GM12878 (cell line): ENCODE measurements around the gene DTX1. TPM values are rescaled to one million over a fixed set of nuclear protein-coding genes. Genes with fewer than 3 reads are reported as not detected.
A peak's percentile ranks its signal among the peaks of the same experiment; 100 is the strongest.

Experiments used
- ATAC-seq: fragments of 200-7000 bp; cut with Tn5 transposase; 3 replicates; pipeline ENCODE4 v1.9.1; 2020; ENCODE audit warnings: mild to moderate bottlenecking, moderate library complexity
- BruUV-seq: library from RNA; stranded (reverse); fragments of 400-500 nt; replicated peaks from 2 replicates; lab custom pipeline; 2021; lab: Mats Ljungman, UMichigan
- CTCF ChIA-PET: fragments of 300-600 bp; sonication (Branson Sonifier 250); formaldehyde crosslinking; extraction: SDS; loops from one replicate; lab custom pipeline; 2021; ENCODE audit warnings: inconsistent platforms; lab: Yijun Ruan, JAX
- POLR2A ChIA-PET: fragments of 350-600 bp; formaldehyde crosslinking; extraction: SDS; loops from one replicate; lab custom pipeline; 2021; ENCODE audit warnings: inconsistent platforms; lab: Charles Lee
- RAD21 ChIA-PET: fragments of 300-600 bp; sonication (Branson Sonifier 250); formaldehyde crosslinking; loops from one replicate; lab custom pipeline; 2023; ENCODE audit warnings: antibody characterized with exemption; ENCODE audit not compliant: unreplicated experiment; lab: Charles Lee
- SMC1A ChIA-PET: fragments of 300-600 bp; sonication (Branson Sonifier 250); formaldehyde crosslinking; loops from one replicate; lab custom pipeline; 2023; ENCODE audit not compliant: unreplicated experiment, uncharacterized antibody; lab: Charles Lee
- DNase-seq: peaks from one replicate; pipeline ENCODE4 v3.0.0-alpha.2; 2011; ENCODE audit warnings: low read depth, low spot score
- FAIRE-seq: peaks from 3 replicates; lab custom pipeline; 2011; peaks lifted over from hg19 to GRCh38; lab: Jason Lieb, UNC
- H2AFZ ChIP-seq: 2 replicates; pipeline ENCODE4 v1.6.0; 2011; ENCODE audit warnings: low read depth, low read length, control low read depth; ENCODE audit not compliant: control insufficient read depth
- H3K27ac ChIP-seq: 2 replicates; pipeline ENCODE4 v1.5.1; 2011; ENCODE audit warnings: control low read depth; ENCODE audit not compliant: control insufficient read depth, insufficient read depth
- H3K27me3 ChIP-seq, 2 experiments: replicated peaks in 1 of 2; 2 replicates each; pipeline versions ENCODE4 v1.6.0 to v1.6.1; 2011; ENCODE audit warnings: low read length in 1 of 2; ENCODE audit not compliant: control insufficient read depth in 2 of 2, insufficient read depth in 2 of 2
- H3K36me3 ChIP-seq, 2 experiments: 2 replicates each; pipeline ENCODE4 v1.5.1; 2011; ENCODE audit warnings: low read length in 1 of 2; ENCODE audit not compliant: control insufficient read depth in 2 of 2, insufficient read depth in 2 of 2
- H3K4me1 ChIP-seq: 2 replicates; pipeline ENCODE4 v1.6.1; 2011; ENCODE audit warnings: mild to moderate bottlenecking, low read length, moderate library complexity, mixed read lengths; ENCODE audit not compliant: control insufficient read depth, insufficient read depth
- H3K4me2 ChIP-seq: 2 replicates; pipeline ENCODE4 v1.6.0; 2011; ENCODE audit warnings: control low read depth; ENCODE audit not compliant: control insufficient read depth, insufficient read depth
- H3K4me3 ChIP-seq: fragments of 200-600 bp; sonication (generic); 2 replicates; pipeline ENCODE4 v1.5.1; 2016
- H3K79me2 ChIP-seq: 2 replicates; pipeline ENCODE4 v1.6.0; 2011; ENCODE audit warnings: low read length; ENCODE audit not compliant: control insufficient read depth, insufficient read depth
- H3K9ac ChIP-seq: 2 replicates; pipeline ENCODE4 v1.8.0; 2011; ENCODE audit warnings: low read length, control low read depth, mixed read lengths; ENCODE audit not compliant: control insufficient read depth, insufficient read depth
- H3K9me3 ChIP-seq: replicated peaks from 3 replicates; pipeline ENCODE4 v1.5.1; 2011; ENCODE audit warnings: mild to moderate bottlenecking, low read length; ENCODE audit not compliant: control insufficient read depth, insufficient read depth
- H4K20me1 ChIP-seq: 2 replicates; pipeline ENCODE4 v1.6.0; 2011; ENCODE audit not compliant: control insufficient read depth, insufficient read depth
- CREB1 ChIP-seq: IDR thresholded peaks from 2 replicates; pipeline ENCODE4 v1.6.1; 2012; ENCODE audit warnings: low read depth, mild to moderate bottlenecking, inconsistent platforms
- GATAD2B ChIP-seq: fragments of 450-650 bp; conservative IDR thresholded peaks from 2 replicates; pipeline ENCODE4 v1.6.1; 2017; ENCODE audit warnings: low read depth, mild to moderate bottlenecking, moderate library complexity
- HDAC2 ChIP-seq: fragments of 200-600 bp; sonication (generic); IDR thresholded peaks from 2 replicates; pipeline ENCODE4 v1.6.1; 2017
- HDGF ChIP-seq: fragments of 450-650 bp; IDR thresholded peaks from 2 replicates; pipeline ENCODE4 v1.6.1; 2016; ENCODE audit warnings: antibody characterized with exemption
- NBN ChIP-seq: fragments of 450-650 bp; IDR thresholded peaks from 2 replicates; pipeline ENCODE4 v1.6.1; 2016
- SIX5 ChIP-seq: IDR thresholded peaks from 2 replicates; pipeline ENCODE4 v1.6.1; 2011; ENCODE audit warnings: mild to moderate bottlenecking, low read depth, low read length, moderate library complexity; ENCODE audit not compliant: severe bottlenecking
- STAT3 ChIP-seq: IDR thresholded peaks from 2 replicates; pipeline ENCODE4 v1.6.1; 2011; ENCODE audit warnings: low read depth, low read length, improper control_type of control experiment
- TARDBP ChIP-seq: IDR thresholded peaks from 2 replicates; pipeline ENCODE4 v1.6.1; 2016; ENCODE audit warnings: borderline replicate concordance
- WGBS: methylation state at CpG from one replicate; pipeline ENCODE4 v1.1.6; 2016; ENCODE audit warnings: low lambda C conversion rate; ENCODE audit not compliant: insufficient replicate concordance, insufficient coverage; ENCODE audit errors: missing lambda C conversion rate; 5-methylcytosine and 5-hydroxymethylcytosine counted together
- in situ Hi-C: fragments of 300-500 bp; cut with MboI; formaldehyde crosslinking; loops from 9 replicates; pipeline ENCODE4 v1.14.3; 2018; ENCODE audit warnings: mixed read lengths
- intact Hi-C: fragments of 100-400 bp; cut with micrococcal nuclease; formaldehyde crosslinking; loops from one replicate; pipeline ENCODE4 v1.14.2; 2022; ENCODE audit not compliant: unreplicated experiment
- polyA plus RNA-seq, 11 experiments: library from polyadenylated mRNA; depleted of rRNA in 4 of 11; unstranded in 6 of 11; stranded (reverse) in 5 of 11; fragments of >200 nt; fragmentation: Nextera tagmentation in 4 of 11; fragmentation: Illumina TruSeq in 1 of 11; extraction: Ambion mirVana in 4 of 11; extraction: Trizol in 1 of 11; gene quantifications; 1 replicate in 1 of 11; 2 replicates in 10 of 11; pipeline versions ENCODE4 v1.2.1 to v1.2.3, GENCODE V29; 2011 to 2016; ENCODE audit warnings: inconsistent platforms in 2 of 11, missing spikeins in 2 of 11, low read depth in 1 of 11
- total RNA-seq, 4 experiments: library from RNA; depleted of rRNA in 3 of 4; stranded (reverse); fragments of >200 nt in 3 of 4; fragmentation: Illumina TruSeq in 1 of 4; extraction: Trizol in 1 of 4; gene quantifications; 2 replicates each; pipeline versions ENCODE4 v1.2.1 to v1.2.3, GENCODE V29; 2013 to 2021
- TF ChIP-seq, protein P1 (sequence below): fragments of 450-650 bp; IDR thresholded peaks from 2 replicates; pipeline ENCODE4 v1.6.1; 2018; ENCODE audit warnings: borderline replicate concordance, mild to moderate bottlenecking; ENCODE audit not compliant: partially characterized antibody

The DTX1 gene
- total and polyA plus RNA-seq, 10 of the 15 experiments (the other 5 are each of a cell fraction or from before 2014, with no cell fraction given): 0.09 to 2.8 (median 0.66) TPM

DNA sequence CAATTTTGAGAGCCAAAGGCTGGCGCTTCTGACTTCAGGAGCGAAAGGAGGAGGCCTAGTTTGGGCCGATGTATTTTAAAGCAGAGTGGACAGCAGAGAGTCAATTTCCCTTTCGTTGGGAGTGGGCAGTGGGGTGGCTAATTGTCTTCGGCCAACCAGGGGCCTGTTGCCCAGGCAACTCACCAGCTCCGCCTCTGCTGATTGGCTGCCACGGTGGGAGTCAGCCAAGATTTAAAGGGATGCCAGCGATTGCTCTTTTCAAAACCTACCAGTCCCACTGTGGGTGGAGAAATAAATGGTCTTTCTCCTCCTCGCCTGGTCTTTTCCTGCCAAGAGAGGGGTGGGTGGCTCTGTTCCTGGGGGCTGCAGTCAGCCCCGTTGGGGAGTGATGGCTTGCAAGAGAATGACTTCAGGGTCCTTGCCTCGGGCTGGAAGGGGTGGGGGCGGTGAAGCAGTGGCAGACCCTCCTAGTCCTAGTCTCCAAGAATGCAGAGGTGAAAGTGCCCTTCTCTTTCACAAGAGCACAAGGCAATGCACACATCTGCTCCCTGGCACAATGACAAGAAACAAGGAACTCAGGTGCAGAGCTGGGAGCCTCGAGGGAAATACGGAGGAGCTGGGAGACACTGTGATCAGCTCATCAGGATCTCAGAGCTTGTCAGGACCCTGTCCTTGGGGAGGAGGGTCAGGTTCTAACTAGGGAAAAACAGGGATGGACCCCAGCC is 41.3 kb downstream of the DTX1 start:
- H3K27ac ChIP-seq: no peak overlapping the region
- ATAC-seq (peak; percentile 42), DNase-seq (no peak), FAIRE-seq (no peak)
- H3K27me3 ChIP-seq: no peaks in the 10 kb centered on the region
- in situ Hi-C loops (loop anchor here (10.0 kb wide), 1 partner anchor 53 kb away; no protein-coding TSS in a partner anchor), intact Hi-C loops (loop anchor here (1.0 to 5.0 kb wide), 3 partner anchors 50 to 106 kb away; no protein-coding TSS in a partner anchor)
- no TSS peak for BruUV-seq
- ChIA-PET SMC1A (interaction anchor here (1.0 to 16.1 kb wide), 12 partner anchors 8 to 191 kb away, joined by 3 to 416 read pairs (median 6); partner anchors contain the start of genes DTX1 and OAS1), CTCF (interaction anchor here (0.6 to 6.9 kb wide), 25 partner anchors 8 to 198 kb away, joined by 3 to 121 read pairs (median 5); partner anchors contain the start of genes CFAP73, DTX1, OAS1 and OAS2), POLR2A (interaction anchor here (0.5 to 1.4 kb wide), 3 partner anchors 8 to 959 kb away, joined by 3 to 5 read pairs (median 3); no protein-coding TSS in a partner anchor)
- no peak overlapping the region for H3K9ac ChIP-seq
- peak overlapping the region; percentile 55 for H3K4me2 ChIP-seq
- peak overlapping the region; percentile 48 for H2AFZ ChIP-seq
- no peak overlapping the region for H3K4me3 ChIP-seq
- H3K9me3 ChIP-seq: no peaks in the 10 kb centered on the region
- H3K36me3 ChIP-seq: no peaks in the 10 kb centered on the region
- H3K4me1 ChIP-seq: peaks cover 12% of the 10 kb centered on the region; the same call in 1 of the 2 replicates
- 47% methylated on average over 14 of the region's 14 CpGs for WGBS
- no peaks in the 10 kb centered on the region for H3K79me2 ChIP-seq
- no peaks in the 10 kb centered on the region for H4K20me1 ChIP-seq
- TF ChIP-seq STAT3 (no peak), HDGF (no peak), CREB1 (0 out of 2 replicates have a peak, but pooled peaks have one; percentile 30), NBN (0 out of 2 replicates have a peak, but pooled peaks have one; percentile 47), HDAC2 (no peak), SIX5 (no peak), GATAD2B (no peak), TARDBP (no peak)
- TF ChIP-seq, protein P1, sequence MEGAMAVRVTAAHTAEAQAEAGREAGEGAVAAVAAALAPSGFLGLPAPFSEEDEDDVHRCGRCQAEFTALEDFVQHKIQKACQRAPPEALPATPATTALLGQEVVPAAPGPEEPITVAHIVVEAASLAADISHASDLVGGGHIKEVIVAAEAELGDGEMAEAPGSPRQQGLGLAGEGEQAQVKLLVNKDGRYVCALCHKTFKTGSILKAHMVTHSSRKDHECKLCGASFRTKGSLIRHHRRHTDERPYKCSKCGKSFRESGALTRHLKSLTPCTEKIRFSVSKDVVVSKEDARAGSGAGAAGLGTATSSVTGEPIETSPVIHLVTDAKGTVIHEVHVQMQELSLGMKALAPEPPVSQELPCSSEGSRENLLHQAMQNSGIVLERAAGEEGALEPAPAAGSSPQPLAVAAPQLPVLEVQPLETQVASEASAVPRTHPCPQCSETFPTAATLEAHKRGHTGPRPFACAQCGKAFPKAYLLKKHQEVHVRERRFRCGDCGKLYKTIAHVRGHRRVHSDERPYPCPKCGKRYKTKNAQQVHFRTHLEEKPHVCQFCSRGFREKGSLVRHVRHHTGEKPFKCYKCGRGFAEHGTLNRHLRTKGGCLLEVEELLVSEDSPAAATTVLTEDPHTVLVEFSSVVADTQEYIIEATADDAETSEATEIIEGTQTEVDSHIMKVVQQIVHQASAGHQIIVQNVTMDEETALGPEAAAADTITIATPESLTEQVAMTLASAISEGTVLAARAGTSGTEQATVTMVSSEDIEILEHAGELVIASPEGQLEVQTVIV: no peak
- TF ChIP-seq, all 136 proteins: peak for 2
- RAD21 ChIA-PET: interaction anchor here (0.6 to 6.2 kb wide), 18 partner anchors 9 to 197 kb away, joined by 3 to 50 read pairs (median 4); partner anchors contain the start of genes OAS1 and OAS2
